CD14-positive monocyte (primary cell): ENCODE measurements around the gene TIPARP. TPM values are rescaled to one million over a fixed set of nuclear protein-coding genes. Genes with fewer than 3 reads are reported as not detected.

ENCODE experiments used
- DNase-seq, 3 donors: peaks; one replicate each; pipeline ENCODE4 v3.0.0-alpha.2; 2011 to 2022
- H2AFZ ChIP-seq: 2 replicates; pipeline ENCODE4 v1.6.0; 2012; ENCODE audit warnings: mild to moderate bottlenecking, low read depth, low read length, inconsistent platforms; ENCODE audit not compliant: insufficient read depth, poor library complexity, severe bottlenecking
- H3K27ac ChIP-seq, 2 donors: 1 replicate in 1 of 2; 2 replicates in 1 of 2; pipeline ENCODE4 v1.5.1; 2012 to 2013; ENCODE audit warnings: low read length in 2 of 2, control low read depth in 1 of 2, inconsistent platforms in 1 of 2, low read depth in 1 of 2, mild to moderate bottlenecking in 1 of 2
- H3K27me3 ChIP-seq, 2 donors: one replicate each; pipeline versions ENCODE4 v1.6.0 to v1.6.1; 2011 to 2013; ENCODE audit warnings: low read length in 2 of 2; ENCODE audit not compliant: control insufficient read depth in 2 of 2, insufficient read depth in 2 of 2
- H3K36me3 ChIP-seq, 2 donors: replicated peaks in 1 of 2; 1 replicate in 1 of 2; 2 replicates in 1 of 2; pipeline versions ENCODE4 v1.5.1 to v1.6.1; 2012 to 2013; ENCODE audit warnings: low read length in 2 of 2, control low read depth in 1 of 2, inconsistent platforms in 1 of 2, mild to moderate bottlenecking in 1 of 2; ENCODE audit not compliant: insufficient read depth in 2 of 2, control insufficient read depth in 1 of 2
- H3K4me1 ChIP-seq, 2 donors: 1 replicate in 1 of 2; 2 replicates in 1 of 2; pipeline versions ENCODE4 v1.5.1 to v1.6.1; 2012 to 2013; ENCODE audit warnings: low read length in 2 of 2, control low read depth in 1 of 2, inconsistent platforms in 1 of 2, mild to moderate bottlenecking in 1 of 2, moderate library complexity in 1 of 2; ENCODE audit not compliant: insufficient read depth in 2 of 2, control insufficient read depth in 1 of 2
- H3K4me2 ChIP-seq: replicated peaks from 2 replicates; pipeline ENCODE3; 2012; ENCODE audit warnings: low read length, moderate library complexity, mild to moderate bottlenecking; ENCODE audit not compliant: poor library complexity, severe bottlenecking; ENCODE audit errors: extremely low read depth
- H3K4me3 ChIP-seq, 3 experiments: fragments of 200-600 bp in 1 of 3; sonication (generic) in 1 of 3; replicated peaks in 1 of 3; 1 replicate in 2 of 3; 2 replicates in 1 of 3; pipeline ENCODE4 v1.5.1; 2011 to 2013; ENCODE audit warnings: low read length in 3 of 3, mild to moderate bottlenecking in 3 of 3, control low read depth in 2 of 3, low read depth in 2 of 3, inconsistent platforms in 1 of 3, moderate library complexity in 1 of 3
- H3K79me2 ChIP-seq: 2 replicates; pipeline ENCODE4 v1.6.0; 2012; ENCODE audit warnings: mild to moderate bottlenecking, control low read depth, inconsistent platforms, low read length, moderate library complexity; ENCODE audit not compliant: insufficient read depth
- H3K9ac ChIP-seq: 2 replicates; pipeline ENCODE4 v1.6.0; 2017; ENCODE audit warnings: low read length, mild to moderate bottlenecking; ENCODE audit not compliant: insufficient read depth, poor library complexity, severe bottlenecking
- H3K9me3 ChIP-seq, 2 donors: replicated peaks in 1 of 2; 1 replicate in 1 of 2; 2 replicates in 1 of 2; pipeline versions ENCODE4 v1.5.1 to v1.6.1; 2012 to 2013; ENCODE audit warnings: low read length in 2 of 2, control low read depth in 1 of 2; ENCODE audit not compliant: control insufficient read depth in 1 of 2, insufficient read depth in 1 of 2
- H4K20me1 ChIP-seq: 2 replicates; pipeline ENCODE4 v1.6.0; 2012; ENCODE audit warnings: mild to moderate bottlenecking, low read length, control low read depth, moderate library complexity; ENCODE audit not compliant: insufficient read depth
- H3K27ac Mint-ChIP-seq, 7 donors: one replicate each; pipeline ENCODE4 v1.8.0; 2020; ENCODE audit warnings: mild to moderate bottlenecking in 7 of 7, mixed read lengths in 7 of 7, moderate library complexity in 6 of 7, inconsistent platforms in 2 of 7
- H3K27me3 Mint-ChIP-seq, 3 donors: one replicate each; pipeline ENCODE4 v1.8.0; 2021 to 2022; ENCODE audit warnings: low read depth in 3 of 3, mild to moderate bottlenecking in 3 of 3, mixed read lengths in 3 of 3, moderate library complexity in 3 of 3, inconsistent platforms in 1 of 3
- H3K36me3 Mint-ChIP-seq, 2 donors: one replicate each; pipeline ENCODE4 v1.8.0; 2020; ENCODE audit warnings: mixed read lengths in 2 of 2, inconsistent platforms in 1 of 2, mild to moderate bottlenecking in 1 of 2
- H3K4me1 Mint-ChIP-seq: one replicate; pipeline ENCODE4 v1.8.0; 2020; ENCODE audit warnings: mild to moderate bottlenecking, mixed read lengths
- H3K4me3 Mint-ChIP-seq, 2 donors: one replicate each; pipeline ENCODE4 v1.8.0; 2020; ENCODE audit warnings: mild to moderate bottlenecking in 2 of 2, mixed read lengths in 2 of 2, moderate library complexity in 1 of 2
- H3K9me3 Mint-ChIP-seq, 7 donors: one replicate each; pipeline ENCODE4 v1.8.0; 2020 to 2022; ENCODE audit warnings: mixed read lengths in 7 of 7, mild to moderate bottlenecking in 6 of 7, moderate library complexity in 6 of 7, inconsistent platforms in 2 of 7
- WGBS: methylation state at CpG from one replicate; pipeline ENCODE4 v1.1.5; 2013; ENCODE audit warnings: missing lambda C conversion rate; ENCODE audit not compliant: insufficient coverage; 5-methylcytosine and 5-hydroxymethylcytosine counted together
- intact Hi-C, 2 donors: fragments of 100-400 bp; cut with micrococcal nuclease; formaldehyde crosslinking; loops; one replicate each; pipeline versions ENCODE4 v1.15.0 to v1.15.1; 2023
- polyA plus RNA-seq, 3 donors: library from polyadenylated mRNA; depleted of rRNA in 1 of 3; unstranded in 2 of 3; stranded (reverse) in 1 of 3; fragments of 300-500 nt in 2 of 3; fragments of >200 nt in 1 of 3; fragmentation: Illumina TruSeq in 2 of 3; gene quantifications; 1 replicate in 2 of 3; 2 replicates in 1 of 3; pipeline ENCODE4 v1.2.3, GENCODE V29; 2012 to 2021
- TF ChIP-seq, protein P1 (sequence below): fragments of 200-600 bp; IDR thresholded peaks from one replicate; pipeline ENCODE4 v1.8.0; 2022; ENCODE audit warnings: antibody characterized with exemption, mild to moderate bottlenecking

Gene TIPARP
- polyA plus RNA-seq, 3 donors = 12.7 to 42.5 (median 16.7) TPM

DNA sequence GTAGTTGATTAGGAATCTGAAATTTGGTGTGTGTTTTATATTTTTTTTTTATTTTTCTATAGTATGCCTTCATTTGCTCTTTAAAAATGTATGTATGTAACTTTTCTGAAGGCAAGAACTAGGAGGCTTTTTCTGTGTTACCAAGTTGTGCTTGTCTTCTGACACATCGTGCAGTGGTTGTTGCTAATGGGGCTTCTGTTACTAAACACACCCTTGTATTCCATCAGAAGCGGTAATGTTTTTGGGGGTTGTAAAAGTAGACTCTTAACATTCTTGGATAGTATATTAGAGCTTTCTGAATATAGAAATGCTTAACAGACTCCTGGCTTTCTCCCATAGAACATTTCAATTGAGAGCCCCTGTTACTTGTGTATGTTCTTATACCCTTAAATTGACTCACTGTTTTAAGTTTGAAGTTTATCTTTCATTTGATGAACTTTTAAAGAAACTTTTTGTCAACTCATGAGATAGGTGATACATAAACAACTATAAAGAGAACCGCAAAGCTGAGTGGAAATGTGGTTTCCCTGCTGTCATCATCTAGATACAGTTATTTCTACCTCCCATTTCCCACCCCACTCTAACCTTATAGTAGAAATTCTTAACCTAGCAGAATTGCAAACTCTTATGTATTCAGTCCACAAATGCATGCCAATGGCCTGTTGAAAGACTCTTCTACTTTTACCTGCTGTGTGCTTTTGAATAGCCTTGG is 2.5 kb downstream of the TIPARP start:
- peak overlapping the region; percentile 96 for H3K9ac ChIP-seq
- WGBS = no CpG with 5 or more reads among the region's 3 CpGs
- H3K4me3 ChIP-seq = peak overlapping the region in 2 of 3 experiments; percentile 78 to 93

DNA sequence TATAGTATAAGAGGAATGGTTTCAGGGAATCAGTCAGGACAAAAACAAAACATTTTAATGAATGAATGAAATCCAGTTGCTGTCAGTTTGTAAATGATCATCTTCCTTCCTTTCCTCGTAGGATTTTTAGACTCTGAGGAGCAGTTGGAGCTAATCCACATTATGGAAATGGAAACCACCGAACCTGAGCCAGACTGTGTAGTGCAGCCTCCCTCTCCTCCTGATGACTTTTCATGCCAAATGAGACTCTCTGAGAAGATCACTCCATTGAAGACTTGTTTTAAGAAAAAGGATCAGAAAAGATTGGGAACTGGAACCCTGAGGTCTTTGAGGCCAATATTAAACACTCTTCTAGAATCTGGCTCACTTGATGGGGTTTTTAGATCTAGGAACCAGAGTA is 3.1 kb downstream of the TIPARP start:
- no peak overlapping the region for H3K9ac ChIP-seq
- H3K9me3 ChIP-seq = no peaks in the 10 kb centered on the region
- H3K27me3 ChIP-seq = no peaks in the 10 kb centered on the region
- H3K36me3 Mint-ChIP-seq = peaks cover 19 to 29% of the 10 kb centered on the region in 2 donors
- no peak for DNase-seq
- peak overlapping the region; percentile 80 for H3K4me2 ChIP-seq
- H2AFZ ChIP-seq = no peak overlapping the region
- H3K79me2 ChIP-seq = peaks cover 71% of the 10 kb centered on the region
- H3K36me3 ChIP-seq = peaks cover 17 to 27% of the 10 kb centered on the region in 2 donors
- peaks cover 0 to 3% (median 0%) of the 10 kb centered on the region in 7 donors for H3K9me3 Mint-ChIP-seq
- H3K4me3 ChIP-seq = peak overlapping the region in 1 of 3 experiments; percentile 93
- no peak overlapping the region for H3K27ac ChIP-seq
- peaks cover 82% of the 10 kb centered on the region for H4K20me1 ChIP-seq
- TF ChIP-seq, protein P1, sequence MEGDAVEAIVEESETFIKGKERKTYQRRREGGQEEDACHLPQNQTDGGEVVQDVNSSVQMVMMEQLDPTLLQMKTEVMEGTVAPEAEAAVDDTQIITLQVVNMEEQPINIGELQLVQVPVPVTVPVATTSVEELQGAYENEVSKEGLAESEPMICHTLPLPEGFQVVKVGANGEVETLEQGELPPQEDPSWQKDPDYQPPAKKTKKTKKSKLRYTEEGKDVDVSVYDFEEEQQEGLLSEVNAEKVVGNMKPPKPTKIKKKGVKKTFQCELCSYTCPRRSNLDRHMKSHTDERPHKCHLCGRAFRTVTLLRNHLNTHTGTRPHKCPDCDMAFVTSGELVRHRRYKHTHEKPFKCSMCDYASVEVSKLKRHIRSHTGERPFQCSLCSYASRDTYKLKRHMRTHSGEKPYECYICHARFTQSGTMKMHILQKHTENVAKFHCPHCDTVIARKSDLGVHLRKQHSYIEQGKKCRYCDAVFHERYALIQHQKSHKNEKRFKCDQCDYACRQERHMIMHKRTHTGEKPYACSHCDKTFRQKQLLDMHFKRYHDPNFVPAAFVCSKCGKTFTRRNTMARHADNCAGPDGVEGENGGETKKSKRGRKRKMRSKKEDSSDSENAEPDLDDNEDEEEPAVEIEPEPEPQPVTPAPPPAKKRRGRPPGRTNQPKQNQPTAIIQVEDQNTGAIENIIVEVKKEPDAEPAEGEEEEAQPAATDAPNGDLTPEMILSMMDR = no peak
- H3K27me3 Mint-ChIP-seq = no peaks in the 10 kb centered on the region
- peaks cover 69% of the 10 kb centered on the region for H3K4me1 Mint-ChIP-seq
- no CpG with 5 or more reads among the region's 2 CpGs for WGBS
- peaks cover 40 to 68% of the 10 kb centered on the region in 2 donors for H3K4me1 ChIP-seq
- no peak overlapping the region for H3K27ac Mint-ChIP-seq
- intact Hi-C loops = loop anchor here (5.0 to 10.0 kb wide), 6 partner anchors 123 to 470 kb away; partner anchors contain the start of genes LEKR1 (in 1 of the 2) and SSR3 (in 1 of the 2)
- H3K4me3 Mint-ChIP-seq = no peak overlapping the region

More for the DNA sequence above, 2.5 kb downstream of the TIPARP start:
- peaks cover 17 to 27% of the 10 kb centered on the region in 2 donors for H3K36me3 ChIP-seq
- no peak overlapping the region for H3K27ac ChIP-seq
- peak overlapping the region; percentile 80 for H3K4me2 ChIP-seq
- Mint-ChIP-seq H3K27me3 (no peaks in the 10 kb centered on the region), H3K4me1 (peaks cover 69% of the 10 kb centered on the region), H3K4me3 (peak overlapping the region in 1 of 2 donors; percentile 95), H3K27ac (peak overlapping the region in 1 of 7 donors; percentile 10), H3K36me3 (peaks cover 19 to 26% of the 10 kb centered on the region in 2 donors), H3K9me3 (peaks cover 0 to 3% (median 0%) of the 10 kb centered on the region in 7 donors)
- peaks cover 42 to 66% of the 10 kb centered on the region in 2 donors for H3K4me1 ChIP-seq
- no peak overlapping the region for H2AFZ ChIP-seq
- TF ChIP-seq, protein P1 = no peak
- no peaks in the 10 kb centered on the region for H3K27me3 ChIP-seq
- no peaks in the 10 kb centered on the region for H3K9me3 ChIP-seq
- intact Hi-C loops = loop anchor here (5.0 to 10.0 kb wide), 6 partner anchors 122 to 470 kb away; partner anchors contain the start of genes LEKR1 (in 1 of the 2) and SSR3 (in 1 of the 2)
- H3K79me2 ChIP-seq = peaks cover 65% of the 10 kb centered on the region
- peaks cover 75% of the 10 kb centered on the region for H4K20me1 ChIP-seq
- DNase-seq = no peak
